HG03469 (cell line): ENCODE data around the gene MTCP1.

Source experiments
- ATAC-seq: cut with Tn5 transposase; IDR thresholded peaks from one replicate; pipeline ENCODE4 v1.9.1; 2021; ENCODE audit warnings: mild to moderate bottlenecking, moderate library complexity, moderate number of reproducible peaks; ENCODE audit not compliant: unreplicated experiment

Gene MTCP1

GRCh38 chrX:155054255-155054654 lies 16.7 kb downstream of the MTCP1 start:
- no peak for ATAC-seq

DNA sequence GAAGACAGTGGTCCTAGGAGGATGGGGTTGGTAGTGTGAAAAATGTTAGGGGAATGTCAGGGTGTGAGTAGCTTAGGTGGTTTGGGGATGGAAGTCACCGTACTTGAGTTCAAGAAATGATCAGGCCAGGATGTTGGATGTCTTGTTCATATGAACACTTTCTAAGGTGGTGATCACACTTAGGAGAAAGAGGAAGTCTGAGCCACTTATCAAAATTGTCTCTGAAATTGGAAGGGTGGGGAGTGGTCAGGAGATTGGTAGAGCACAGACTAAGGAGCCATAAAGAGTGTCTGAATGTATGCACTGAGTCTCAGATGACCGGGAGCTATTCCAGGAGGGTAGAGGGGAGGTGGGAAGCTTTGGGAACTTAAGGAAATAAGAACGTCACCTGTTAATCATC lies 17.3 kb downstream of the MTCP1 start:
- ATAC-seq, result no peak

- no peak for ATAC-seq
Observed at GRCh38 chrX:155052738-155053498, 18.0 kb downstream of the MTCP1 start.

DNA sequence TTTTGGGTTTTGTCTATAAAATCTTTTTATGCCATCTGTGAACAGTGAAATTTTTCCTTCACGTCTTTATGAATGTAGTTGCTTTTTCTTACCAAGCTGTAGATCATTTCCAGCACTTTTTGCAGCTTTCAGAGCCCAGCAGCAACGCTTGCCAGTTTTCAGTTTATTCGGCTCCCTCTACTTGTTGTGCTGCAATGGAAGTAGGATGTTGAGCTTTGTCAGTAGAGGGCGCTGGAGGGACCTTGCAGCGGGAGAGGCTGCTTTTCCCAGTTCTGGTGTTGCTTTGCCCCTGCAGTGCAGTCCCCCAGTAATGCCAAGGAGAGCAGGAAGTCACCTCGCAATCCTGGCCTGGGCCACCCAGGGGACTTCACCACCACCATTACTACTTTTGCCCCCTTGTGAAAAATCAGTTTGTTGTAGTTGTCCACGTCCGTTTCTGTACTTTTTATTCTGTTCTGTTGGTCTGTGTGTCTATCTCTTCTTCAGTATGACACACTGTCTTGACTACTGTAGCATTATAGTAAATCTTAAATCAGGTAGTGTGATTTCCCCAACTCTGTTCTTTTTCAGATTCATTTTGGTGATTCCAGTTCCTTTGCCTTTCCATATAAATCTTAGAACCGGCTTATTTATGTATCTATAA lies 21.8 kb downstream of the MTCP1 start:
- no peak for ATAC-seq

DNA sequence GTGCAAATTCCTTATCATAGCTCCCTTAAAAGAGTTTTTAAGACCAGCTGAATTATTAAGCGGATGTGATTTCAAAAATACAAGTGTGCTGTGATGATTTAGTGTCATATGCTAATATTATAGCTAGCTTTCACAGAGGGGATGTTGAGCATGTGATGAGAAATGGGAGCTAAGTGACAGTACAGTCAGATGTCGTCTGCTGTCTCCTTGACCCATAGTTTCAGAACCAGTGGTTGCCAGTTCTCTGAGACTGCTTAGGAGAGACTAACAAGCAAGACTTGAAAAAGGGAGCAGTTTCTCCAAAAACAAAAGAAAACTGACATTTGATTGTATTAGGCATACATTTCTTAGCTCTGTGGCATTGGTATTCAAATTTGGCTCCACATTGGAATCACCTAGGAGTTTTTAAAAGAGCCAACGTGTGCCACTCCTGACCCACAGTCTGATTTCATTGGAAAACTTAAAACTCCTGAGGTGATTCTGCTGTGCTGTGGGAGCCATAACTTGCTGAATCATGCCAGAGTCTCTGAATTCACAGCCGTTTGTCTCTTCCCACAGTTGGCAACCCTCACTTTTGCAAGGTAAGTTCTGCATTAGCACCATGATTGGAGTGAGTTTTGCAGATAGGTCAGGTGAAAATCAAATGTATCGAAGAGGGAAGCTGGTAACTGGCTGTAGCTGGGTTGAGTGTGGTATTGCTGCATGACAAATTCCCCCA lies 24.0 kb downstream of the MTCP1 start:
- no peak for ATAC-seq

- no peak for ATAC-seq
Observed at GRCh38 chrX:155046129-155046810, 24.7 kb downstream of the MTCP1 start.

DNA sequence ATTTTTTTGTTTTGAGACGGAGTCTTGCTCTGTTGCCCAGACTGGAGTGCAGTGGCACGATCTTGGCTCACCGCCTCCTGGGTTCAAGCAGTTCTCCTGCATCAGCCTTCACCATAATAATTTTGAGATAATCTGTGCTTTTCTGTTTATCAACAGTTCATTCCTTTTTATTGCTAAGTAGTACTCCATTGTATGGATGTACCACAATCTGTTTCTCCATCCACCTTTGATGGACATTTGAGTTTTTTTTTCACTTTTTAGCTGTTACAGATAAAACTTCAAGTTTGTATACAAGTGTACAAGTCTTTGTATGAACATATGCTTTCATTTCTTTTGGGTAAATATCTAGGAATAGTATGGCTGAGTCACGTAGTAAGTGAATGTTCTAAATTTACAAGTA lies 35.2 kb downstream of the MTCP1 start:
- ATAC-seq, result no peak

GRCh38 chrX:155031657-155032056 lies 39.3 kb downstream of the MTCP1 start:
- no peak for ATAC-seq

DNA sequence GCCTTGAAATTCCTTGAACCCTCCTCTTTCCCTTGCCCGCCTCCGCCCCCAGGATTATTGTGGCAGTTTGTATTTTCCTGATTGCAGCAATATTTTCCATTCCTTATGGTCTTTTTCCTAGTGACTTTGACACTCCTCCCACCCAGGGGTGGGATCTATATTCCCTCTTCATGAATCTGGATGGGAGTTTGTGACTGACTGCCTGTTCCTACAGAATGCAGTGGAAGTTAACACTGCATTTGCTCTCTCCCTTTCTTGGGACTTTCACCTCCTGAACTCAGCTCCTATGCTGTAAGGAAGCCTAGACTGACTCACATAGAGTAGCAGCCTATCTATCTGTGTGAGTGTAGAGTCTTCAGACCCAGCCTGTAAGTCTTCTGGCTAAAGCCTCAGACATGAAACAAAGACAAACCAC lies 42.1 kb downstream of the MTCP1 start:
- ATAC-seq, result no peak

DNA sequence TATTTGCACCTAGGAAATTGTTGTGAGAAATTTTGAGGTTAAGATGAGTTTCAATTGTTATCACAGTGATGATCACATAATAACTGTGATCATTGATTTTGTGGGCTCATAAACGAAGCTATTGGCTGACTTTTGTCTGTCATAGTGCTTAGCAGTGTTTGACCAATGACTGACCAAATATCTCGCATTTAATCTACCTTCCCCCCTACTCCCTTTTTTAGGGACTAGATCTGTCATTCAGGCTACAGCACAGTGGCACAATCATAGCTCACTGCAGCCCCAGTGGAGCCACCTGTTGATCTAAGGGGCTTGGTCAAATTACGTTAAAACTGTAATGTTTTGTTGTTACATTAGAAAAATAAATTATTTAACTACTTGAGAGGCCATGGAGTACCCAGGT lies 42.8 kb downstream of the MTCP1 start:
- no peak for ATAC-seq

DNA sequence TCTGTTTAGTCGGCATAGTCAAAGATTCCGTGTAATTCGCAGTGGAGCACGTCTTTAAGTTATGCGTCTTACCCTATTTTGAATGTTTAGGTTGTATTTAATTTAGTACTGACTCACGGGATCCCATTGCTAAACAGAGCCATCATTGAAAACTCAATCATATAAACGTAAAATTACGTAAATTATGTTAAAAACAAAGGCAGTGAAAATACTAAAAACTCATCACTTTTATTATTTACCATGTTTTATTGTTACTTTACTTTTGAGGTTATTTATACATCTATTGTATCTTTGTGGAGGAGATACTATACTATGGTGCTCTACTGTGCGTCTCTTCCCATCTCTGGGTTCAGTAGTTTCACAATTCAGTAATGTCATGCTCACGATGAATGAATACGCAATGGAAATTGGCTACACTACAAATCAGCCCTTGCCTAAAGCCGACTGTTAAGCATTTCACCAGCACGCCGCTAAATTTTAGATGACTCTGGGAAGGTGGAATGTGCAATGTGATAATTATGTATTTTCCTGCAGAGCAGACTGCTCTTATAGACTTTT lies 43.3 kb downstream of the MTCP1 start:
- no peak for ATAC-seq

- ATAC-seq, result peak; percentile 83
Observed at GRCh38 chrX:155026727-155027508, 44.0 kb downstream of the MTCP1 start, which contains the start of gene FUNDC2. TSS of gene FUNDC2 (plus strand) at chrX:155026844. CDS start at chrX:155026939, 95 bp downstream.

- no peak for ATAC-seq
Observed at GRCh38 chrX:155026420-155026726, 44.6 kb downstream of the MTCP1 start.

DNA sequence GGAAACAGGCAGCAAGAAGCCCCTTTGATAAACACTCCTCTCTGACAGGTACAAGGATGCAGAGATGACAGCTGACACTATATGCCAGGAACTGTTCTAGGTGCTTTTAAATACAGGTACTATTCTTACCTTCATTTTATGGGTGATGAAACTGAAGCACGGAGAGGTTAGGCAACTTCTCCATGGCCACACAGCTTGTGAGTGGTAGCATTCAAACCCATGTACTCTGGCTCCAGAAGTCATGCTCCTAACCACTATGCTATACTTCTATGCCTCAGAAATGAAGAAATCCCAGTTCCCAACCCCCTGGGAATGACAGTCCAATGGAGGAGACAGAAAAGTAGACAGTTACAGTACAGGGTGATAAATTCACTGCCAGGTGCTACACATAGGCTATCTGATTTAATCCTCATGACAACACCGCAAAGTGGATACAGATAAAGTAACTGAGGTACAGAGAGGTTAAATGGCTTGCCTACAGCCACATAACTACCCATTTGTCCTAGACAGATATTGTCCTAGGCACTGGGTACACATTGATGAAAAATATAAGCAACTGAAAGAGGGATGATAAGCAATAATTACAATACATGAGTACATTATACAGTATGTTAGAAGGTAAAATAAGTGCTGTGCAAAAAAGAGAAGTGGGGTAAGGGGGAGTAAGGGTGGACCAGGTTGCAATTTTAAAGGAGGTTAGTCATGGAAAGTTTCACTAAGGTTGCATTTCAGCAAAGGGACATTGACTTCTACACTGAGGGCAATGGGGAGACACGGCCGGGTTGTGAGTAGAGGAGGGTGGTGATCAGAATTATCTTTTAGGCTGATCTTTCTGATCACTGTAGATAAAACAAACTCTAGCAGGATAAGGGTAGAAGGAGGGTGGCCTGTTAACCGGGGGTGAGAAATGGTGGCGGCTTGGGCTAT lies 46.8 kb downstream of the MTCP1 start:
- no peak for ATAC-seq

DNA sequence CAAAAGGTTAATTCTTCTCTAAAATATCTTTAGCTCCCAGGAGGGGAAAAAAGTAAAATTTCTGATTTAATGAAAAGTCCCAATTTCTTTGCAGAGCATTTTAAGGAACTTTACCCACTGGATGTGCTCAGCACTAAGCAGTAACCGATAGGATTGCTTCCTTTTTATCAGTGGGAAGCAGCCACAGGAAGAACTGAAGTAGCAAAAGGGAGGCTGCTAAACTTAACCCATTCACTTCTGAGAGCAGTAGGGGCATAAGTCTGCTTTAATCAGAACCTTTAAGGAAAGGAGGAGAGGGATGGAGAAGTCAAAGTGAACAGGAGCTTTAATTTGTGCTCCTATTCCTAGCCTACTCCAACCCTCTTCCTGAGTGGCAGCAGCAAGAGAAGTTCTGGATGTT lies 48.4 kb downstream of the MTCP1 start, which contains the start of gene F8:
F8 (minus strand) TSS at position 139 of the 400 bp plus-strand sequence. CDS start 171 bp downstream, outside the sequence.
- no peak for ATAC-seq

DNA sequence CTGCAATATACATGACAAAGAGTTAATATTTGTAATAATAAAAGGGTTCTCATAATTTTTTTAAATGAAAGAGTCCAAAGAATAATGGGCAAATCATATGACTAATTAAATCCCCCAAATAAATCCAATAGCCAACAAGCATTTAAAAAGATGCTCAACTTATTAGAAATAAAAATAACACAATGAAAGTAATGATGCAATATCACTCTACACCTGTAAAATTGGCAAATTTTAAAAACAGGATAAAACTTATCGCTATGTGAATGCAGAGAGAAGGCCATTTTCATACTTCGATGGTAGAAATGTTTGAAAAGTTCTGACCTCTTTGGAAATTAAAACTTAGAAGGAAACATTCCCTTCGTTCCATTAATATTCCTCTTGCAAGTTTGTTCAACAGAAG lies 50.3 kb downstream of the MTCP1 start:
- ATAC-seq, result no peak
